Lower leg skin (tissue), 4 donors: ENCODE results near the gene UNC93B1. TPM values are rescaled to one million over a fixed set of nuclear protein-coding genes. Genes with fewer than 3 reads are reported as not detected.

Experiments
- DNase-seq, 2 donors: peaks; one replicate each; pipeline ENCODE4 v3.0.0-alpha.2; 2019; ENCODE audit warnings: low spot score in 2 of 2
- H3K4me3 ChIP-seq: fragments of 200-600 bp; sonication (generic); 2 replicates; pipeline ENCODE4 v1.5.1; 2017; ENCODE audit warnings: mild to moderate bottlenecking, low read depth; ENCODE audit not compliant: poor library complexity, severe bottlenecking
- CTCF ChIP-seq, 3 donors: fragments of 450-650 bp; IDR thresholded peaks; one replicate each; pipeline ENCODE4 v1.5.1; 2016; ENCODE audit warnings: antibody characterized with exemption in 3 of 3, mild to moderate bottlenecking in 3 of 3, moderate library complexity in 2 of 3
- POLR2A ChIP-seq, 2 donors: fragments of 450-650 bp; IDR thresholded peaks; one replicate each; pipeline ENCODE4 v1.6.1; 2016 to 2017; ENCODE audit warnings: antibody characterized with exemption in 2 of 2, mild to moderate bottlenecking in 1 of 2, moderate library complexity in 1 of 2
- WGBS, 2 donors: methylation state at CpG; one replicate each; pipeline ENCODE4 v1.1.5; 2018; 5-methylcytosine and 5-hydroxymethylcytosine counted together
- intact Hi-C: fragments of 100-400 bp; cut with DNase I; formaldehyde crosslinking; loops from one replicate; pipeline ENCODE4 v1.15.0; 2023; ENCODE audit warnings: low total_unique reads
- total RNA-seq, 4 donors: library from RNA; depleted of rRNA; stranded (reverse); fragments of >200 nt; gene quantifications; one replicate each; pipeline ENCODE4 v1.1.0, GENCODE V29; 2016

The UNC93B1 gene
- total RNA-seq, 4 donors from 2014 or later = 29.2 to 47.2 (median 44.3) TPM

- WGBS, 2 donors = 46 to 48% methylated on average over 22 to 23 of the region's 27 CpGs
- DNase-seq = peak in 1 of 2 donors; percentile 91
- intact Hi-C loops = no loop called here
- no peak overlapping the region for H3K4me3 ChIP-seq
- TF ChIP-seq POLR2A (IDR thresholded peaks at IDR 0.05) = no peak
- no peak for TF ChIP-seq CTCF (IDR thresholded peaks at IDR 0.05)
These were observed 4.8 kb upstream of the UNC93B1 start for GRCh38 chr11:68008381-68009337.

DNA sequence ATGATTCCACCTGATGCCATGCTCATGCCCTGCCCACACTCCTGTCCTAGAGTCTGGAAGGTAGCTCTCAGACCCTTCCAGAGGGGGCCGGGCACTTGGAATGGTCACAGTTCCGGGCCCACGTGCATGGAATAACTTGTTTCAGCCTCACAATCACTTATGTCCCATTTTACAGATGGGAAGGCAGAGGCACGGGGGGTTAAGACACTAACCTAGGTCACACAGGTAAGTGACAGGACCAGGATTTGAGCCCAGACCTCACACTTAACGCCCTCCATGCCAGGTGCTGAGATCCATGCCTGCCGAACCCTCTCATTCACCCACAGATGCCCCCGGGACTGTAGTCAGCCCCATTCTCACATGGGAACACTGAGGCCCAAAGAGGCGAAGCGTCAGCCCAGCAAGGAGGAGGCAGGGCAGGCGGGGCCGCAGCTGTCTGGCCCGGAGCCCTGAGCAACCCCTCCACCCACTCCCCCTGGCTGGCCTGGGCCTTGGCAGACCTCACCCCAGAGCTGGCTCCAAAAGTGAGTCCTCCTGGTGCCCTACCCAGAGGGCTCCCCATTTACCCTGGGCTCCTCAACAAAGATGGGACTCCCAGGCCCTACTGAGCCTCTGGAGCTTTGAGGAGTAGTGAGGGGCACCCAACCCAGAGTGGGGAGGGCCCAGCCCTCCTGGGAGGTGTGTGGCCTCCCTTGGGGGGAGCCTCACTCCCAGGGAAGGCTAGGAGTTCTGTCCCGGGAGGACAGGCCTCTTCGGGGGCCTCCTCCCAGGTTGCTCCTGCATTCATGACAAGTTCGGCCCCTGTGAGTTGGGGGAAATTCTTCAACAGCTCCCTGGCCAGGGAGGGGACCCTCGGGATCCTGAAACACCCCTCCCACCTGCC, 3.8 kb upstream of the UNC93B1 start:
- 79 to 80% methylated on average over 13 to 16 of the region's 16 CpGs for WGBS, 2 donors
- intact Hi-C loops = no loop called here
- TF ChIP-seq CTCF (IDR thresholded peaks at IDR 0.05) (no peak), POLR2A (IDR thresholded peaks at IDR 0.05) (no peak)
- no peak overlapping the region for H3K4me3 ChIP-seq
- DNase-seq = no peak

DNA sequence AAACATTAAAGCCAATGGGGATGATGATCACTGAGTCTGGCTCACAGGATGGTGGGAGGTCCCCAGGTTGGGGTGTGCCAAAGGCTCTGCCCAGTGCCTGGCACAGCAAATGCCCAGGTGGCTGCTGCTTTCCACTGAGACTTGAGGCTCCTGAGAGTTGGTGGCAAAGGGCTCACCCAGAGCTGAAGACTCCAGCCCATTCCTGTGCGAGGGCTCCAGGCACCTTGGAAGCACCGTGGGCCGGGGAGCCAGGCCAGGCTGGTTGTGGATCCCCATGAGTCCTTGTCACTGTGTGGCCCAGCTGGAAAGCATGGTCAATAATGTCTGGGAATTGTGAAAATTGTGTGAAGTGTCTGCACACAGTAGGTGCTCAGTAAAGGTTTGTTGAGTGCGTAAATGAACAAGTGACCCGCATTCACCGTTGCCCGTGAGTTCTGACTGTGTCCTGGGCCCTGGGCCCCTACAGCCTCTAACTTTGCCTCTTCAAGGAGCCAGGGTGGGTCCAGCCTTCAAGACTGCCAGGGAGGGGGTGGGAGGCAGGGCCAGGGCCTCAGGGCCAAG, 2.8 kb upstream of the UNC93B1 start:
- intact Hi-C loops = no loop called here
- TF ChIP-seq POLR2A (IDR thresholded peaks at IDR 0.05) (no peak), CTCF (IDR thresholded peaks at IDR 0.05) (no peak)
- DNase-seq = no peak
- WGBS, 2 donors = 96 to 98% methylated on average over 7 of the region's 7 CpGs
- H3K4me3 ChIP-seq = no peak overlapping the region

- DNase-seq = no peak
- H3K4me3 ChIP-seq = no peak overlapping the region
- intact Hi-C loops = no loop called here
- 64 to 74% methylated on average over 14 of the region's 14 CpGs for WGBS, 2 donors
- TF ChIP-seq POLR2A (IDR thresholded peaks at IDR 0.05) (no peak), CTCF (IDR thresholded peaks at IDR 0.05) (no peak)
These were observed 846 bp upstream of the UNC93B1 start for GRCh38 chr11:68004551-68005335.
